Liver (tissue), 9 donors: ENCODE results near the gene PDGFB. TPM values are rescaled to one million over a fixed set of nuclear protein-coding genes. Genes with fewer than 3 reads are reported as not detected.

ENCODE experiments used
- DNase-seq: peaks from one replicate; pipeline ENCODE4 v3.0.0-alpha.2; 2017; ENCODE audit warnings: low spot score
- H3K27ac ChIP-seq, 2 donors: one replicate each; pipeline ENCODE4 v1.7.0; 2013; ENCODE audit warnings: inconsistent platforms in 2 of 2, low read length in 2 of 2, control low read depth in 1 of 2, low read depth in 1 of 2, mild to moderate bottlenecking in 1 of 2
- H3K27me3 ChIP-seq, 4 donors: one replicate each; pipeline versions ENCODE4 v1.6.1 to v1.7.0; 2013; ENCODE audit warnings: low read length in 3 of 4, inconsistent platforms in 1 of 4, mild to moderate bottlenecking in 1 of 4, moderate library complexity in 1 of 4; ENCODE audit not compliant: control insufficient read depth in 4 of 4, insufficient read depth in 4 of 4
- H3K36me3 ChIP-seq, 4 donors: one replicate each; pipeline versions ENCODE4 v1.6.1 to v1.7.0; 2013; ENCODE audit warnings: low read length in 3 of 4, mild to moderate bottlenecking in 3 of 4, low read depth in 1 of 4, moderate library complexity in 1 of 4; ENCODE audit not compliant: control insufficient read depth in 4 of 4, insufficient read depth in 3 of 4
- H3K4me1 ChIP-seq, 4 donors: one replicate each; pipeline versions ENCODE4 v1.6.1 to v1.7.0; 2013; ENCODE audit warnings: low read length in 3 of 4, mild to moderate bottlenecking in 3 of 4, moderate library complexity in 1 of 4; ENCODE audit not compliant: control insufficient read depth in 4 of 4, insufficient read depth in 4 of 4
- H3K4me3 ChIP-seq, 3 donors: one replicate each; pipeline versions ENCODE4 v1.6.1 to v1.7.0; 2013; ENCODE audit warnings: low read length in 3 of 3, control low read depth in 1 of 3, low read depth in 1 of 3, mild to moderate bottlenecking in 1 of 3
- H3K9ac ChIP-seq, 2 donors: one replicate each; pipeline ENCODE4 v1.7.0; 2013; ENCODE audit warnings: low read length in 2 of 2, mild to moderate bottlenecking in 2 of 2, moderate library complexity in 2 of 2, control low read depth in 1 of 2, low read depth in 1 of 2
- H3K9me3 ChIP-seq, 4 donors: one replicate each; pipeline versions ENCODE4 v1.6.1 to v1.7.0; 2013; ENCODE audit warnings: low read length in 3 of 4; ENCODE audit not compliant: control insufficient read depth in 4 of 4
- EGR1 ChIP-seq, 2 donors: IDR thresholded peaks; 2 replicates each; pipeline ENCODE4 v1.6.1; 2016 to 2018; ENCODE audit warnings: antibody characterized with exemption in 2 of 2, low read depth in 2 of 2
- FOXA1 ChIP-seq: IDR thresholded peaks from 2 replicates; pipeline ENCODE4 v1.6.1; 2016; ENCODE audit warnings: antibody characterized with exemption
- FOXA2 ChIP-seq: IDR thresholded peaks from 2 replicates; pipeline ENCODE4 v1.6.1; 2016; ENCODE audit warnings: antibody characterized with exemption
- GABPA ChIP-seq, 2 donors: IDR thresholded peaks in 1 of 2; conservative IDR thresholded peaks in 1 of 2; 2 replicates each; pipeline ENCODE4 v1.6.1; 2016; ENCODE audit warnings: antibody characterized with exemption in 2 of 2, mild to moderate bottlenecking in 1 of 2, moderate library complexity in 1 of 2
- HNF4A ChIP-seq, 2 donors: conservative IDR thresholded peaks; 2 replicates each; pipeline ENCODE4 v1.6.1; 2016; ENCODE audit warnings: antibody characterized with exemption in 2 of 2, mild to moderate bottlenecking in 2 of 2
- HNF4G ChIP-seq: IDR thresholded peaks from 2 replicates; pipeline ENCODE4 v1.6.1; 2016; ENCODE audit warnings: antibody characterized with exemption
- MAX ChIP-seq: IDR thresholded peaks from 2 replicates; pipeline ENCODE4 v1.6.1; 2016; ENCODE audit warnings: antibody characterized with exemption
- NR2F2 ChIP-seq: IDR thresholded peaks from 2 replicates; pipeline ENCODE4 v1.6.1; 2016; ENCODE audit warnings: antibody characterized with exemption
- RAD21 ChIP-seq, 2 donors: IDR thresholded peaks; 2 replicates each; pipeline ENCODE4 v1.6.1; 2016; ENCODE audit warnings: antibody characterized with exemption in 2 of 2, mild to moderate bottlenecking in 2 of 2
- REST ChIP-seq: IDR thresholded peaks from 2 replicates; pipeline ENCODE4 v1.6.1; 2016; ENCODE audit warnings: antibody characterized with exemption, mild to moderate bottlenecking
- RXRA ChIP-seq, 2 donors: IDR thresholded peaks; 2 replicates each; pipeline ENCODE4 v1.6.1; 2017 to 2018; ENCODE audit warnings: antibody characterized with exemption in 2 of 2, mild to moderate bottlenecking in 1 of 2
- TAF1 ChIP-seq: conservative IDR thresholded peaks from 2 replicates; pipeline ENCODE4 v1.6.1; 2016; ENCODE audit warnings: antibody characterized with exemption, mild to moderate bottlenecking
- YY1 ChIP-seq: IDR thresholded peaks from 2 replicates; pipeline ENCODE4 v1.6.1; 2016; ENCODE audit warnings: antibody characterized with exemption, mild to moderate bottlenecking
- WGBS: extraction: QIAGEN DNeasy Blood & Tissue Kit; methylation state at CpG from one replicate; pipeline ENCODE4 v1.1.7; 2013; 5-methylcytosine and 5-hydroxymethylcytosine counted together
- polyA plus RNA-seq, 2 donors: library from polyadenylated mRNA; stranded (reverse) in 1 of 2; unstranded in 1 of 2; fragments of 200-250 nt in 1 of 2; fragments of >200 nt in 1 of 2; fragmentation: Nextera tagmentation in 1 of 2; extraction: Ambion mirVana in 1 of 2; gene quantifications; one replicate each; pipeline versions ENCODE4 v1.2.1 to v1.2.3, GENCODE V29; 2013 to 2015
- total RNA-seq, 2 donors: library from RNA; depleted of rRNA; stranded (reverse); fragments of >200 nt; gene quantifications; one replicate each; pipeline ENCODE4 v1.2.3, GENCODE V29; 2014
- TF ChIP-seq, protein P1 (sequence below): fragments of 150-350 bp; IDR thresholded peaks from 2 replicates; pipeline ENCODE4 v1.5.1; 2017; ENCODE audit warnings: improper control_type of control experiment, low read depth, low read length; ENCODE audit not compliant: missing input control
- TF ChIP-seq, protein P2 (sequence below): IDR thresholded peaks from 2 replicates; pipeline ENCODE4 v1.6.1; 2016; ENCODE audit warnings: antibody characterized with exemption
- donor health status: healthy.
- donor health status: healthy.
- donor health status: healthy.
- donor health status: healthy.
- donor health status: healthy.

PDGFB gene
- total and polyA plus RNA-seq, 4 donors = 0.25 to 4.5 (median 1.7) TPM

DNA sequence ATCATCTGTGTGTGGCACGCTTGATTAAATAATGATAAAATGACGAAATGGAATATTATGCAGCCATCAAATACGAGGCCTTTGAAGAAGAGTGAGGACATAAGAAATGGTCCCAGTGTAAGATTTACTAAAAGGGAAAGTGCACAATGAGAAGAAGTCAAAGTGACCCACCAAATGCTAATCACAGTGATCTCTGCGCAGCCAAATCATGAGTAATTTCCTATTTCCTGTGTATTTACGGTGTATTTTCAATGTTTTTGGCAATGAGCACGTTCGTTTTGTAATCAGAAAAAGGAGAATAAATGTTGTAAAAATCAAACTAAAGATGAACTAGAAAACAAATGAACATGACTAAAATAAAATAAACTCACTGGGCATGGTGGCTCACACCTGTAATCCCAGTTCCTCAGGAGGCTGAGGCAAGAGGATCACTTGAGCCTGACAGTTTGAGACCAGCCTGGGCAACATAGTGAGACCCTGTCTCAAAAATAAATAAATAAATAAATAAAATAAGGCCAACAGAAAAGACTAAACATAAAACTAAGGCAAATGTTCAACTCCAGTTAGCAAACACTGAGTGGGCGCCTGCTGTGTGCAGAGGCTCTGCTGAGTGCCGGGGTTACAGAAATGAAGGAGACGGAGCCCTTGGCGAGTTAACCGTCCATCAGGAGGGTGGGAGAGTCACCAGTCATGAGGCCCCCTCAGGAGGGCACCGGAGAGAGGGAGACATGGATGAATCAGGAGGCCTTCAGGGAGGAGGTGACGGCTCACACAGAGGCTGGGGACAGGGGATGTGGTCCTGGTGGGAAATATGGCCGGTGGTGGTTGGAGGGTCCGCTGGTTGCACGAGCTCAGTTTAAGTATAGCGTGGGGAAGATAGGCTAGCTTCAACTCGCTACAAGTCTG, 66.3 kb downstream of the PDGFB start (continued):
- TF ChIP-seq, protein P1, sequence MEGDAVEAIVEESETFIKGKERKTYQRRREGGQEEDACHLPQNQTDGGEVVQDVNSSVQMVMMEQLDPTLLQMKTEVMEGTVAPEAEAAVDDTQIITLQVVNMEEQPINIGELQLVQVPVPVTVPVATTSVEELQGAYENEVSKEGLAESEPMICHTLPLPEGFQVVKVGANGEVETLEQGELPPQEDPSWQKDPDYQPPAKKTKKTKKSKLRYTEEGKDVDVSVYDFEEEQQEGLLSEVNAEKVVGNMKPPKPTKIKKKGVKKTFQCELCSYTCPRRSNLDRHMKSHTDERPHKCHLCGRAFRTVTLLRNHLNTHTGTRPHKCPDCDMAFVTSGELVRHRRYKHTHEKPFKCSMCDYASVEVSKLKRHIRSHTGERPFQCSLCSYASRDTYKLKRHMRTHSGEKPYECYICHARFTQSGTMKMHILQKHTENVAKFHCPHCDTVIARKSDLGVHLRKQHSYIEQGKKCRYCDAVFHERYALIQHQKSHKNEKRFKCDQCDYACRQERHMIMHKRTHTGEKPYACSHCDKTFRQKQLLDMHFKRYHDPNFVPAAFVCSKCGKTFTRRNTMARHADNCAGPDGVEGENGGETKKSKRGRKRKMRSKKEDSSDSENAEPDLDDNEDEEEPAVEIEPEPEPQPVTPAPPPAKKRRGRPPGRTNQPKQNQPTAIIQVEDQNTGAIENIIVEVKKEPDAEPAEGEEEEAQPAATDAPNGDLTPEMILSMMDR = no peak
- TF ChIP-seq EGR1 (IDR thresholded peaks at IDR 0.05; ENCODE audit: low read depth in 2 of 2) = no peak
- no peak for TF ChIP-seq FOXA1
- TF ChIP-seq RAD21 (IDR thresholded peaks at IDR 0.05) = no peak
- TF ChIP-seq HNF4A (conservative IDR thresholded peaks at IDR 0.05) = no peak
- TF ChIP-seq GABPA (IDR thresholded peaks at IDR 0.05 in 1 of 2, conservative IDR thresholded peaks at IDR 0.05 in 1 of 2) = no peak
- no peak for TF ChIP-seq NR2F2
- TF ChIP-seq HNF4G = no peak
- TF ChIP-seq RXRA (IDR thresholded peaks at IDR 0.05) = no peak
- no peak for TF ChIP-seq FOXA2

- 88% methylated on average over 9 of the region's 9 CpGs for WGBS
- H3K27ac ChIP-seq = peak overlapping the region; percentile 53 to 72
- TF ChIP-seq RAD21 (IDR thresholded peaks at IDR 0.05) (no peak), HNF4A (conservative IDR thresholded peaks at IDR 0.05) (no peak), FOXA2 (no peak), FOXA1 (no peak), REST (no peak), MAX (no peak), YY1 (no peak), RXRA (IDR thresholded peaks at IDR 0.05) (no peak), TAF1 (no peak)
- TF ChIP-seq, protein P1 = no peak
- TF ChIP-seq, protein P2, sequence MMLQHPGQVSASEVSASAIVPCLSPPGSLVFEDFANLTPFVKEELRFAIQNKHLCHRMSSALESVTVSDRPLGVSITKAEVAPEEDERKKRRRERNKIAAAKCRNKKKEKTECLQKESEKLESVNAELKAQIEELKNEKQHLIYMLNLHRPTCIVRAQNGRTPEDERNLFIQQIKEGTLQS = no peak
- H3K4me3 ChIP-seq = no peak overlapping the region
- no peaks in the 10 kb centered on the region for H3K27me3 ChIP-seq
- no peak overlapping the region for H3K9ac ChIP-seq
- DNase-seq = no peak
- no peaks in the 10 kb centered on the region for H3K36me3 ChIP-seq
- peaks cover 0 to 29% (median 2%) of the 10 kb centered on the region in 4 donors for H3K4me1 ChIP-seq
- no peaks in the 10 kb centered on the region for H3K9me3 ChIP-seq
These were observed 67.0 kb downstream of the PDGFB start for GRCh38 chr22:39177791-39178190.
